NT2/D1 (cell line): Measurements from ENCODE around the gene SRPK2.
"Not testable (repeated sequence)": the region's sequence is repeated elsewhere in the genome, so short reads cannot be mapped to it uniquely, and the experiment has no call there.

Experiments
- SUZ12 ChIP-seq: IDR thresholded peaks from 2 replicates; pipeline ENCODE4 v1.6.1; 2011; ENCODE audit not compliant: insufficient read length, insufficient read depth; ENCODE audit errors: extremely low read depth
- YY1 ChIP-seq: IDR thresholded peaks from 2 replicates; pipeline ENCODE4 v1.6.1; 2011; ENCODE audit not compliant: insufficient read length, insufficient read depth

GRCh38 chr7:105232829-105233291 is 155.9 kb downstream of the SRPK2 start:
- not testable (repeated sequence) for TF ChIP-seq YY1, SUZ12
